Mesodermal cell (in vitro differentiated cells): Measurements from ENCODE around the gene PCSK6.

Experiments used
- H3K27ac ChIP-seq: 2 replicates; pipeline ENCODE4 v1.7.0; 2013; ENCODE audit warnings: mild to moderate bottlenecking, low read depth, low read length, moderate library complexity; ENCODE audit not compliant: severe bottlenecking
- H3K36me3 ChIP-seq: 2 replicates; pipeline ENCODE4 v1.7.1; 2013; ENCODE audit warnings: mild to moderate bottlenecking, low read length, moderate library complexity; ENCODE audit not compliant: control insufficient read depth, insufficient read depth
- H3K4me1 ChIP-seq: one replicate; pipeline ENCODE4 v1.7.1; 2013; ENCODE audit warnings: mild to moderate bottlenecking, low read length; ENCODE audit not compliant: insufficient read depth, control insufficient read depth, poor library complexity, severe bottlenecking
- H3K4me3 ChIP-seq: 2 replicates; pipeline ENCODE4 v1.7.0; 2013; ENCODE audit warnings: low read length, control low read depth, mild to moderate bottlenecking; ENCODE audit not compliant: insufficient read depth, poor library complexity, severe bottlenecking; ENCODE audit errors: extremely low read depth
- H3K9me3 ChIP-seq: 2 replicates; pipeline ENCODE4 v1.7.1; 2013; ENCODE audit warnings: mild to moderate bottlenecking, low read length, moderate library complexity; ENCODE audit not compliant: control insufficient read depth
- WGBS, 2 experiments: methylation state at CpG; one replicate each; pipeline ENCODE4 v1.1.5; 2013; ENCODE audit warnings: missing lambda C conversion rate in 2 of 2; ENCODE audit not compliant: insufficient coverage in 2 of 2; 5-methylcytosine and 5-hydroxymethylcytosine counted together

The PCSK6 gene

DNA sequence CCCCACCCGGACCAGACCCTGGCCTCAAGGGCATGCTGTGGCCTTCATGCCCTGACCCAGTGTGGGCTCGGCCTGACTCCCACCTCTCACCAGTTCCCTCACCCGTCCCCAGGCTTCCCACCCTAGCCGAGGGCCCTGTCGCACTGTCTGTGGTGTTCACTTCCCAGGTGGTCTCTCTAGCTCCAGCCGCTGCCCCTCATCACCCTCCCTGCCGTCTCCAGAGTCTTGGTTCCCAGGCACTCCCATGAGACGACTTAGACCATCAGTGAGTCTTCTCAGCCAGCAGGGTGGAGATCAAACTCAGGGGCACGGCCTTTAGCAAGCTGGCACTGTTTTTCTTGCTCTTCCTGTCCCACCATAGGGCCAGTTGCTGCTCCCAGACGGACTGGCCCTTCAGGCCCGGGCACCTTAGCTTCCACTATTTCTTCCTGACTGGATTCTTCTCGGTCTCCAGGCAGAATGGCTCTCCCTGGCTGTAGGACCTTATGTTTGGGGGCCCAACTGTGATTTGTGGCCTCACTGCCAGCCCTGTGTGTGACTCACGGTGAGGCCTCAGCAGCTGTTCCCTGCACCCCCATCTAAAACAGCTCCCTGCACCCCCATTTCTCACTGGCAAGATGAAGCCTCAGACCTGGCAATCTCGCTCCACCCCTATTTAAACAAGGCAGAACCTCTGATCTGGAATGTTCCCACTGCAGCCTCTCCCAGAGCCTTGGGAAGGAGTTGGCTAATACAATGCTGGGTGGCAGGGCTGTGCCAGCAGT lies 9.4 kb upstream of the PCSK6 start:
- no peak overlapping the region for H3K27ac ChIP-seq
- no peaks in the 10 kb centered on the region for H3K4me1 ChIP-seq
- H3K36me3 ChIP-seq, result no peaks in the 10 kb centered on the region
- H3K4me3 ChIP-seq, result no peak overlapping the region
- H3K9me3 ChIP-seq, result no peaks in the 10 kb centered on the region
- WGBS, 2 experiments, result 83 to 89% methylated on average over 12 to 13 of the region's 14 CpGs

- H3K4me1 ChIP-seq, result no peaks in the 10 kb centered on the region
- no peak overlapping the region for H3K27ac ChIP-seq
- H3K4me3 ChIP-seq, result no peak overlapping the region
- no peaks in the 10 kb centered on the region for H3K36me3 ChIP-seq
- H3K9me3 ChIP-seq, result no peaks in the 10 kb centered on the region
- 97 to 100% methylated on average over 4 to 9 of the region's 9 CpGs for WGBS, 2 experiments
Observed at GRCh38 chr15:101498076-101498716, 8.7 kb upstream of the PCSK6 start.

GRCh38 chr15:101497484-101498034 lies 8.1 kb upstream of the PCSK6 start:
- no peak overlapping the region for H3K27ac ChIP-seq
- H3K36me3 ChIP-seq, result no peaks in the 10 kb centered on the region
- no peaks in the 10 kb centered on the region for H3K9me3 ChIP-seq
- no peak overlapping the region for H3K4me3 ChIP-seq
- no peaks in the 10 kb centered on the region for H3K4me1 ChIP-seq
- 83 to 90% methylated on average over 13 to 14 of the region's 20 CpGs for WGBS, 2 experiments

- H3K27ac ChIP-seq, result no peak overlapping the region
- WGBS, 2 experiments, result 82 to 86% methylated on average over 11 to 13 of the region's 13 CpGs
- H3K4me1 ChIP-seq, result no peaks in the 10 kb centered on the region
- no peaks in the 10 kb centered on the region for H3K36me3 ChIP-seq
- no peaks in the 10 kb centered on the region for H3K9me3 ChIP-seq
- H3K4me3 ChIP-seq, result no peak overlapping the region
Observed at GRCh38 chr15:101497017-101497416, 7.5 kb upstream of the PCSK6 start.

DNA sequence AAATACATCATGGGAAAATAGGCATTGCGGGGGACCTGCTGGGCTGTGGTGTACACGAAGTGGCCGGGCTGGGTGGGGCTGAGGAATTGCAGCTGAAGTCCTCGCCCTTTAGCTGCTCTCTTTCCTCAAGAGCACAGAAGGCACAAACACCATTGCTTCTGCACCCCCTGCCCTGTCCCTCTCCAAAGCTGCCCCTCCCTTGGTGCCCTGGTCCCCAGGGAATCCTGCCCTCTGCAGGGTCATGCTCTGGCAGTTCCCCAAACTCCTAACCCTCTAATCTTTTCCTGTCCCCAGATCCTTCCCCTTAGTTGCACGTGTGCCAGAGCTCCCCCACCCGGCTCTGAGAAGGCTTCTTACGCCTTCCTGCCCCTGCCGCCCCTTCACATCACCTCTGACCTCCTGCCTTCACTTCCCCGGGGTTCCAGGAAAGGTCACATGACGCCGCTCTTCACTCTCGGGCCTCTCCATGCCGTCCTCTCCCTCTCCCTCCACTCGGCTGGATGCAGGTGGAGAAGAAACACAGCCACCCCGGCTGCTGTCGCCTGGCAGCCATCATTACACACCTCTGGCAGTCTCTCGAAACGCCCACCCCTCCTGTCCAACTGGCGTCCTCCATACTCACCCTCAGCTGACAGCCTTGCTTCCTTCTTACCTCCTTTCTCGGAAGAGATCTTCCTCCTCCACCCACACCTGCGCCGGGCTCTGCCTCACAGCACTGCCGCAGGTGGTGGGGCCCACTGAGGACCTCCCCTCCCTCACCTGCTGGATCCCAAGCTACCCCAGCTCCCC lies 6.9 kb upstream of the PCSK6 start:
- H3K9me3 ChIP-seq, result no peaks in the 10 kb centered on the region
- no peak overlapping the region for H3K4me3 ChIP-seq
- H3K4me1 ChIP-seq, result no peaks in the 10 kb centered on the region
- no peaks in the 10 kb centered on the region for H3K36me3 ChIP-seq
- 69 to 78% methylated on average over 19 to 22 of the region's 23 CpGs for WGBS, 2 experiments
- H3K27ac ChIP-seq, result no peak overlapping the region

GRCh38 chr15:101495334-101496197 lies 6.1 kb upstream of the PCSK6 start:
- 79 to 80% methylated on average over 17 to 20 of the region's 22 CpGs for WGBS, 2 experiments
- Histone ChIP-seq H3K36me3 (no peaks in the 10 kb centered on the region), H3K4me1 (no peaks in the 10 kb centered on the region), H3K4me3 (no peak overlapping the region), H3K9me3 (no peaks in the 10 kb centered on the region), H3K27ac (no peak overlapping the region)

- 60 to 63% methylated on average over 6 to 7 of the region's 10 CpGs for WGBS, 2 experiments
- Histone ChIP-seq H3K27ac (no peak overlapping the region), H3K36me3 (no peaks in the 10 kb centered on the region), H3K4me1 (no peaks in the 10 kb centered on the region), H3K9me3 (no peaks in the 10 kb centered on the region), H3K4me3 (no peak overlapping the region)
Observed at GRCh38 chr15:101494251-101494796, 4.8 kb upstream of the PCSK6 start.

GRCh38 chr15:101492766-101493692 lies 3.5 kb upstream of the PCSK6 start:
- Histone ChIP-seq H3K27ac (no peak overlapping the region), H3K4me1 (no peaks in the 10 kb centered on the region), H3K36me3 (no peaks in the 10 kb centered on the region), H3K4me3 (no peak overlapping the region), H3K9me3 (no peaks in the 10 kb centered on the region)
- WGBS, 2 experiments, result 87 to 93% methylated on average over 2 to 6 of the region's 7 CpGs
